HG02884 (cell line): ENCODE results near the gene BPI.
"Not testable (repeated sequence)": the region's sequence is repeated elsewhere in the genome, so short reads cannot be mapped to it uniquely, and the experiment has no call there.

Source experiments
- ATAC-seq: cut with Tn5 transposase; IDR thresholded peaks from one replicate; pipeline ENCODE4 v1.9.1; 2021; ENCODE audit warnings: mild to moderate bottlenecking, moderate library complexity; ENCODE audit not compliant: unreplicated experiment

Gene BPI

DNA sequence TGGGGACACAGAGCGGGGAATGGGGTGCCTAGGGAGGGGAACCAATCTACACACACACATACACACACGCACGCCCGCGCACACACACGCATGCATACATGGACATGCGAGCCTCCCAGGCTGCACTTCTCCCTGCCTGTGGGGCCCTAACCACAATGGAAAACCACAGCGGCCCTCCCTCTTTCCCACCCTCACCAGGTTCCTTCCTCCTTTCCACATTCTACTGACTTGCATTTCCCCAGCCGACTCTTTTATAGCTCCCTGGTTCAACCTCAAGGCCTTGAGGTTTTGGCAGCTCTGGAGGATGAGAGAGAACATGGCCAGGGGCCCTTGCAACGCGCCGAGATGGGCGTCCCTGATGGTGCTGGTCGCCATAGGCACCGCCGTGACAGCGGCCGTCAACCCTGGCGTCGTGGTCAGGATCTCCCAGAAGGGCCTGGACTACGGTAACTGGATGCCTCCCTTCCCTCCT, at the start of gene BPI:
TSS of gene BPI (plus strand) at position 249 of the 472 bp plus-strand sequence. CDS start at position 317, 68 bp downstream.
- ATAC-seq = no peak

DNA sequence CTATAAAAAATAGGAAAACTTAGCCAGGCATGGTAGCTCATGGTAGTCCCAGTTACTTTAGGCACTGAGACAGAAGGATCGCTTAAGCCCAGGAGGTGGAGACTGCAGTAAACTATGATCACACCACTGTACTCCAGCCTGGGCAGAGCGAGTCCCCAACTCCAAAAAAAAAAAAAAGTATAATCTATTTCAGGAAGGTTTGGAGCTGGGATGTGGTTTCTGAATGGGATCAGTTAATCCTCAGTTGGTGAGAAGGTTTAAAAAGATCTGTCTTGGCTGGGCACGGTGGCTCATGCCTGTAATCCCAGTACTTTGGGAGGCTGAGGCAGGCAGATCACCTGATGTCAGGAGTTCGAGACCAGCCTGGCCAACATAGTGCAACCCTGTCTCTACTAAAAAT, 49.3 kb upstream of the BPI start:
- ATAC-seq = not testable (repeated sequence)

DNA sequence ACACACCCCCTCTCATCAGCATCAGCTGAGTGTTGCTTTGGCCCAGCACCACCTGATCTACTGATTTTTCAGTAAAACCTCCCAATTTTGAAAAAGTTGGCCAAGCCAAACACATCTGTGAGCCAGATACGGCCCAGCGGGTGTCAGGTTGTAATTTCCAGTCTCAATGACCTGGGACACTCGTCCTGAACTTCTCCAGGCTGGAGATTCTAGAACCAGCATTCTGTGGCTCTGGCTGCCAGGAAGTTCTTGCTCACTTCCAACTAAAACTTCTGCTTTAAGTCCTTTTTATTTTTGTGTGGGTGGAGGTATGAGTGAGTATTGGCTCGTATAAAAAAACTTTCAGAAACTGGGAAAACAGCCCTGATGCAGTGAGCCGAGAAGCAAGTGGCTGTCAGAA, 48.6 kb upstream of the BPI start:
- ATAC-seq = no peak

DNA sequence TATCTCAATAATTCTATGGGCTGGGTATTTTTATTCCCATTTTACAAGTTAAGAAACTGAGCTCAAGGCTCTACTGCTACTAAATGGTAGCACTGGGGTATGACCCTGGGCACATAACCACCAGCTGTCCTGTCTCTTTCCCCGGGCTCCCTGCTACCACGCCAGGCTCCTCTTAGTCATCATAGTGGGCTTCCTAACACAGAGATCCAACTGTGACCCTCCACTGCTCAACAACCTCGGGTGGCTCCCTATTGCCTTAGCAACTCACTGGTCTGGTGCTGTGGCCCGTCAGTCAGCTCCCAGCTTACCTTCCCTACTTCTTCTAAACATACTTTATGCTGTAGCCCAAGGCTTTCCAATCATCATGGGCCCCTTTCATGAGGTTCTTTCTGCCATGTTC, 47.9 kb upstream of the BPI start:
- no peak for ATAC-seq

DNA sequence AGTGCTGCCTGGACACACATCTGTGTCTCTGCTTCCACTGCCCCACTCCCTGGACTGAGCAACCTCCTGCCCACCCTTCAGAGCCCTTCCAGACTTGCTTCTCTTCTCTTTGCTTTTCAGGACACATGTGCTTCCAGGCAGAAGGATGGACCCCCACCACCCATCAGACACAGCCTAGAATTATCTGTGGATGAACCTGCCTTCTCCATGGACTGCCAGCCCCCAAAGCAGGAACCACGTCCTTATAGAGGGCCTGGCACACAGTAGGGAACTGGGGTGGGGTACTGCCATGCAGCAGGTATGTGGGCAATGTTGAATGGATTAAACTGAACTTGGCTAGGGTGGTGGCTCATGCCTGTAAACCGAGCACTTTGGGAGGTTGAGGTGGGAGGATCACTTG, 47.0 kb upstream of the BPI start:
- ATAC-seq = no peak

DNA sequence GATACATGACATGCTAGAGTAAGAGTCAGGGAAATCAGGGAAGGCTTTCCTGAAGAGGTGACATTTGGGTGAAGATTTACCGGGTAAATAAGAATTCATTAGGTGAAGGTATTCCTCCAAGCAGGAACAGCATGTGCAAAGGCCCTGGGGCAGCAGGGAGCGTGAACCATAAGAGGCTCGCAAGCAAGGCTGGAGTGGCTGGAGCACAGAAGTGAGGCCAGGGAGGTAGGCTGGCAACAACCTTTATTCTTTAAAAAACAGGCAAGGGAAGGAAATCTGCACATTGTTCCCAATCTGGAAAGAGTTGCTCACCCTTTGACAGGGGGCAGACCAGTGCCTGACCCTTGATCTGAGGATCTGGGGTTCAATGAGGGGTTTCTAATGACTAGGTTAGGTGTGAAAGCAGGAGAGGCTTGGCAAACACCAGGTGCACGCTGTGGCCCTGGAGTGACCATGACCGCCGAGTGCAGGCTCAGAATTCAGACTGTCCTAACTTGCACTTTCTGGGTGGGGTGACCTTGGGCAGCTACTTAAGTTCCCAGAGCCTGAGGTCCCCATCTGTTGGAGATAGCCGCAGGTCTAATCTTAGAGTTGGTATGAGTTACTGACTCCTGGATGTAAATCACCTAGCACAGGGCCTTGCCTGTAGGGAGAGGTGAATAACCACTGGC, 45.3 kb upstream of the BPI start:
- no peak for ATAC-seq

DNA sequence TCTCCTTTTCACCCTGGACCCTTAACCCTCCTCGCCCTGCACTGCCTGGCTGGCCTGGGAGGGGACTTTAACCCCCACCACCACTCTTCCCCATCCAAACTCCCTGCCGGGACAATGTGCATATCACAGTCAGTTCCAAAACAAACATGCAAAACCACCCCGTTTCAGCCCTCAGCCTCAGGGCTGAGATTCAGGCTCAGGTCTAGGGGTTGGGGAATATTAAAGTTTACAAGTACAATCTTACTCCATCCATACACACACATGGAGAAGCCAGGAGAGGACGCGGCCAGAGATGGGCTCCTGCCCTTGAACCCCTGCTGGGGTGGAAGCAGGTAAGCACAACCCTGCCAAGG, 44.0 kb upstream of the BPI start:
- ATAC-seq = no peak

DNA sequence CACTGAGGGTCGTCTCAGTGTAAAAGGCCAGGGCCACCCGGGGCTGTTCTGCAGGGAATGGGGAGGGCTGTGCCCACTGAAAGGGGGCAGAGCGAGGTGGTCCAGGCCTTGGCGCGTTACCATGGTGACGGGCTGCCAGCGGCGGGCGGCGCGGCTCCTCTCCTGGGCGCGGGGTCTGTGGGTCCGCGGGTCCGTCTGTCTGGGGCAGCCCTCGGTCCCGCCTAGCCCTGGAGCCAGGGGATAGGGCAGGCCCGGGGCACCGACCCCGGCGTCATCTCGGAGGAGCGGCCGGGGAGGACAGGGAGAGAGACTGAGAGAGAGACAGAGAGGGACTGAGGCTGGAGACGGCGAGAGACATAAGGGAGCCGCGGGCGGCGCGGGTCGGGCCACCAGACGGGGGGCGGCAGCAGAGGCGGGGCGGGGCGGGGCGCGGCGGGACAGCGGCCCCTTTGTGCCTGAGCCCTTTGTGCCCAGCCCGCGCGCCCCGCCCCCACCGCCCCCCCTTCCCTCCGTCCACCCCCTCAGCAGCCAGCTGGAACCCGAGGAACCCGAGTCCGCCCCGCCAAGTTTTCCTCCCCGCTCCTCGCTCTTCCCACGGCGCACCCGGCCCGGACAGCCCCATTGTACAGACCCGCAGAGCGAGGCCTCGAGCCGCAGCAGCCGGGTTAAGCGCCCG, 43.4 kb upstream of the BPI start, which contains the start of gene KIAA1755:
TSS of gene KIAA1755 (minus strand) at position 358 of the 676 bp plus-strand sequence. CDS start at position 123, 235 bp downstream.
- no peak for ATAC-seq

DNA sequence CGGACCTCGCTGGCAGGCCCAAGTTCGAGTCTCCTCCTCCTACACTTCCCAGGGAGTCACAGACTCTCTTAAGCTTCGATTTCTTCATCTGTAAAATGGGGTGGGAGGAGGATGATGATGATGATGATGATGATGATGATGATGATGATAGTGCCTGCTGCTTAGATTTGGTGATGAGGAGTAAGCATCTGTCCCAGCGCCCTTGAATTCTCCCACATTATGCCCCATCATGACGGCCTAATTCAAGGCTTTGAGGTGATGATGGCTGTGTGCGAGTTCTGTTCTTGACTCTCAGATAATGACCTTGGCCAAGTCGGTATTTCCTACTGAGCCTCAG, 42.9 kb upstream of the BPI start:
- ATAC-seq = no peak

DNA sequence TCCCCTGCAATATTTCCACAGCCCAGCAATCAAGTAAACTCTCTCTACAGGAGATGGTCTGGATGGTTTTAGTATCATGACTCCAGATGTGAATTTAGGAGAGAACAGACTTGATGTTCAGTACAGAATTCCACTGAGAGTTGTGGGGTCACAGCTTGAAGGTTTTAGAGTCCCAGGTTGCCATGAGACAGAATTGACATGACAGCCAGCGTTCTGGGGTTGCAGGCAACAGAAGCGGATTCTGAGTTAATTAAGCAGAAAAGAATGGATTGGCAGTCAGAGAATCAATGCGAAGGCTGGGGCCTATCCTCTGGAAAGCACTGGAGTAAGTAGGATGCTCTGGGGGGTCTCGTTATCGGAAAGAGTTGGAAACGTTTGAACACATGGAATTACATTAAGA, 41.0 kb upstream of the BPI start:
- no peak for ATAC-seq

DNA sequence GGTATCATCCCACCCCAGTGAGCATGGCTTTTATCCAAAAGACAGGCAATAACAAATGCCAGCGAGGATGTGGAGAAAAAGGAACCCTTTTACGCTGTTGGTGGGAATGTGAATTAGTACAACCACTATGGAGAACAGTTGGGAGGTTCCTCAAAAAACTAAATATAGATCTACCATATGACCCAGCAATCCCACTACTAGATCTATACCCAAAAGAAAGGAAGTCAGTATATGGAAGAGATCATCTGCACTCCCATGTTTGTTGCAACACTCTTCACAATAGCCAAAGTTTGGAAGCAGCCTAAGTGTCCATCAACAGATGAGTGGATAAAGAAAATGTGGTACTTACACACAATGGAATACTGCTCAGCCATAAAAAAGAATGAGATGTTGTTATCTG, 37.5 kb upstream of the BPI start:
- no peak for ATAC-seq

DNA sequence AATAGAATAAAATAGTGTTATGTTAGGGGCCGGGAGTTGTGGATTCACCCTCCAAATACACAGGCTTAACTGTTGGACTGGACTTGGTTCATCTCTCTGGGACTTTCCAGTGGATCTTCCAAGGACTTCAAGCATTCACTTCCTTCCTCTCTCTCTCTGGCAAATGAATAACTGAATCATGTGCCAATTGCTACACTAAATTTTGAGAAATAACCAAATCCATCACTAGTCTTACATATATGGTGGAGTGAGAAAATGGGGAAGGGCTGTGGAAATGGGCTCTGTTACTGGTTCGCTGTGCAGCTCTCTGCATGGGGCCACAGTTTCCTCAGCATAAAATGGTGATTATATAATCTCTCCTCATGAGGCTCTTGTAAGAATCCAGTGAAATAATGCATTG, 36.7 kb upstream of the BPI start:
- no peak for ATAC-seq

DNA sequence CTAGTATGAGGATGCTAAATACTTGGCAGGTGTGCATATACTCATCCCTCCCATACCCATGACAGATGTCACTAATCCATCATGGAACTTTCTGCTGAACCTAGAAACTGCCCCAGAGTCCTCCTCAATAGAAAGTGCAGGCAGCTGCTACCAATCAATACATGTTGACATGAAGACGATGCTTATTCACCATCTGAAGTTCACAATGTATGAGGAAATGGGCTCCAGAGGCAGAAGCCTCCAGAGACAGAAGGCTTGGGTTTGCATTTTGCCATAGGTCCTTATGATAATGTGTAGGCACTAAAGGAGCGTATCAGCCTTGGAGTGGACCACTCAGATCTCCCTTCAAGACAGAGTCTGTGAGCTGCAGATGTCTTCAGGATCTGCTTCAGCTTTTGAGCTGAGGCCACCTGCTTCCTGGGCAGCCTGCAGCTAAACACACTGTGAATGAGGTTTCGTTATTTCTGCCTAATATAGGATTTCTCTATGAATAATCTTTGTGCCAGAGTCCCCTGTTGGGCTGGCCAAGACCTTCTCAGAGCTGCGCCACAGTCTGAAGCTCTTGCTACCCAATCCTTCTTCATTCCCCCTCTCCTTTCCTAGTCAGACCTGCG, 35.9 kb upstream of the BPI start:
- no peak for ATAC-seq

DNA sequence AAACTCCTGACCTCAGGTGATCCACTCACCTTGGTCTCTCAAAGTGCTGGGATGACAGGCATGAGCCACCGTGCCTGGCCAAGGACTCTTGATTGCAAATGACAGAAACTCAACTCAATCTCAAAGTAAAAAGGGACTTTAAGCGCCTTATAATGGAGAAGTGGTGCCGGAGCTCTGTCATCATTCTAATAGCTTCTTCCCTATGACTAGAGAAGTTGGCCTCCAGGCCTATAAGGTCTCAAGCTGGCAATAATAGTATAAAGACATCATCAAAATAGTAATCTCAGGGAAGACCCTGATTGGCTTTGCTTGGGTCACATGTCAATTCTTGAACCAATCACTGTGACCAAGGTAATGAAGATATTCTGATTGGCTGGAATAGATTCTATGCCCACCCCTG, 34.9 kb upstream of the BPI start:
- ATAC-seq = no peak

DNA sequence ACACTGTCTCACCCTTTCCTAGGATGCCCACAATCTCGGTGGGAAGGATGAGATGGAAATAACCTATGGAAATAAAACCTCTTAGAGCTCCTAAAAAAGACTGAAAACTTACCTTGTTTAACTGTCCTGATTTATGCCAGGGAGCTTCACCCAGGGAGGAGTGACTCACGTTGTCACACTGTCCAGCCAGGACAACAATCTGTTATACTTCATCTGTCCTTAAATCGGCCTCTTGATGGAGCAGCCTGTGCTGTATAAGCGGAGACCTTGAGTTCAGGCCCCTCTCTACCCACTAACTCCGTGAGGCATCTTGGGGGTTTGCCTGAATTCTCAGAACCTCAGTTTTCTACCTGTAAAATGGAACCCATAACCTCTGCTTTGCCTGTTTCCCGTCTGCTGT, 34.2 kb upstream of the BPI start:
- ATAC-seq = no peak

DNA sequence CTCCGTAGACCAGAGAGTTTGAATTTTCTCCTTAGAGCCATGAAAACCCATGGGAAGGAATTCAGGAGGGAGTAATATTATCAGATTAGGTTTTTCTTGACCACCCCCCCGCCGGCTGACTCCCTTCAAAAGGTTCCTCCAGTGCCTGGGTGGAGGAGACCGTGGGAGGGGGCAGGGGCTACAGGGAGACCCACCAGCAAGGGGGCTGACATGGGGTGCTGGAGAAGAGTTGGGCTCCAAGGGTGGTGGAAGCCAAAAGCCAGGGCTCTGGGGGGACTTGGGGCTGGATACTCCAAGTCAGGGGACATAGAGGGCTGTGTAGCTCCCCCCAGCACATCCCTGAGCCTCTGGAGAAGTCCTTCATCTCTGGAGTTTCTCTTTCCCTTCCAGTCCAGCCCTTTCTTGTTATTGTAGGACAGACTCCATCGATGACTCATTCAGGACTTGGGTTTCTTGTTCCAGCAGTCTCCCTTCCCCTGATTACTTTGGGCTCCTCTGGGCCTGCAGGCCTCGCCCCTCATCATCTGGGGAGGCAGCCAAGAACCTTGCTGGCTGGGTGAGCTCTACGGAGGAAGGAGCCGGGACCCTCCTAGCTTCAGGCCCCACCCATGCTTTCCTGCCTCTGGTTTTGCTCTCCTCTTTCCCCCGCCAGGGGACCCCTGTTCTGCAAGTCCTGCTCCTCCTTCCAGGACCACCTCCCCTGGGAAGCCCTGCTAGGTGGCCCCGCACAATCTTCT, 32.9 kb upstream of the BPI start:
- ATAC-seq = no peak

DNA sequence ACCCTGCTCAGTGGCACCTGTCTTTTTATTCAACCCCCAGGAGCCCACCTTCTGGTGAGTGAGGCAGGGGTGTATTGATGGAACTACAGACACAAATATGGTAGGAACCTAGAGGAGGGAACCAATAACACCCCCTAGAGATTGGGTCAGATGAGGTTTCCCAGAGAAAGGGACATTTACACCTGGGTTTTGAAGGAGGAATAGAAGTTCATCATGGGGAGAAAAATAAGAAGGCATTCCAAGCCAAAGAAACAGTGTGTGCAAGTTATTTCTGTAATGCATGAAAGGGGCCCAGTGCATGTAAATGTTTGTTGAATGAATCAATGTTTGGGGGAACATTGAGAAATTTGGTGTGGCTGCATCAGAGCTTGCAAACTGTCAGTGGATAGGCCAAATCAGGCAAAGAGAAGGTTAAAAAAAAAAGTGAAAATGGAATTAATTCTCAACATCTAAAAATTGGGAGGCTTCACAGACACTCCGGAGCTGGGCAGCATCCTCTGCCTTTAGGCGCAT, 32.3 kb upstream of the BPI start:
- no peak for ATAC-seq

DNA sequence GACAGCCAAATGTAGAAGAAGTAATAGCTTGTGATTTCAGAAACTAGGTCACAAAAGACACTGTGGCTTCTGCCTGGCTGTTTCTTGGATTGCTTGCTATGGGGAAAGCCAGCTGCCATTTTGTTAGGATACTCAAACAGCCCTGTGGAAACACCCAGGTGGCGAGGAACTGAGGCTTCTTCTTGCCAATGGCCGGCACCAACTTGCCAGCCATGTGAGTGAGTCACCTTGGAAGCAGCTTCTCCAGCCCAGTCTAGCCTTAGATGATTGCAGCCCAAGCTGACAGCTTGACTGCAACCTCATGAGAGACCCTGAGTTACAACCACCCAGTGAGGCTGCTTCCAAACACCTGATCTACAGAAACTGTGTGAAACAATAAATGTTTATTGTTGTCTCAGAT, 31.6 kb upstream of the BPI start:
- no peak for ATAC-seq

DNA sequence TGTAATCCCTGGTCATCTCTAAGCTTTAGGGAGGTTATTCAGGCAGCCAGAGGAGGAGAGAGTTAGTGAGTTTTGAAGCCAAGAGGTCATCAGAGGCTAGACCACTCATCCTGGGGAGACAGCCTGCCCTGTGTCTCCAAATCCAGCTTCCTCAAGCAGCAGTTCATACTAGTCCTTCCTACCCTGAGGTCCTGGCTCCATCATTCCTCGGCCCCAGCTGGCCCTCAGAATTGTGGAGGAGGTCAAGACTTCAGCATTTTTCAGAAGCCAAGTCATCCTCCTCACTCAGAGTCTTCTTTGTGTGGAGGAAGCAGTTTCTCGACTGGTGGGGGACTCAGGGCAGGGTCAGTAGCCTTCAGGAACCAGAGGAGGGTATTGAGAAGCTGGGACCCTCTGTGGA, 31.0 kb upstream of the BPI start:
- no peak for ATAC-seq

DNA sequence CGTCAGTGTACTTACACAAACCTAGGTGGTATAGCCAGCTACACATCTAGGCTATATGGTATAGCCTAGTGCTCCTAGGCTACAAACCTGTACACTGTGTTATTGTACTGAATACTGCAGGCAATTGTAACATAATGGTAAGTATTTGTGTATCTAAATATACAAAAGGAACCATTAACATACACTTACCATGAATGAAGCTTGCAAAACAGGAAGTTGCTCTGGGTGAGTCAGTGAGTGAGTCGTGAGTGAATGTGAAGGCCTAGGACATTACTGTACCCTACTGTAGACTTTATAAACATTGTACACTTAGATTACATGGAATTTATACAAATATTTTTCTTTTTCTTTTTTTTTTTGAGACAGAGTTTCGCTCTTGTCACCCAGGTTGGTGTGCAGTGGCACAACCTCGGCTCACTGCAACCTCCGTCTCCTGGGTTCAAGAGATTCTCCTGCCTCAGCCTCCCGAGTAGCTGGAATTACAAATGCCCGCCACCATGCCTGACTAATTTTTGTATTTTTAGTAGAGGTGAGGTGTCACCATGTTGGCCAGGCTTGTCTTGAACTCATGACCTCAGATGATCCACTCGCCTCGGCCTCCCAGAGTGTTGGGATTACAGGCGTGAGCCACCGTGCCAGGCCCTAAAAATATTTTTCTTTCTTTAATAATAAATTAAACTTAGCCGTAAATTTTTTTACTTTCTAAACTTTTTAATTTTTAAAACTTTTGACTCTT, 28.0 kb upstream of the BPI start:
- ATAC-seq = no peak

DNA sequence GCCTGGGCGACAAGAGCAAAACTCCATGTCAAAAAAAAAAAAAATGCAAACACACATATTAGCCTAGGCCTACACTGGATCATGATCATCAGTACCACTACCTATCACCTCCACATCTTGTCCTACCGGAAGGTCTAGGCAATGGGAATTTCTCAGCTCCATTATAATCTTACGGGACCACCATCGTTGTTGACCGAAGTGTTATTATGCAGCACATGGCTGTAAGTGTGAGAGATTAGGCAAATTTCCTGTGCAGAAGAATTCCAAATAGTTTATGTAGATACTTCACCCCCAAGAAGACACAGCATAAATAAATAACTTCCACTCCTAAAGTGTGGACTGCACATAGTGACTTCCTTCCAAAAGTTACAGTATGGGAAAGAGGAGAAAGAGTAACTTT, 26.7 kb upstream of the BPI start:
- no peak for ATAC-seq
